ENCODE measurements around the gene MIS12. TPM values are rescaled to one million over a fixed set of nuclear protein-coding genes. Genes with fewer than 3 reads are reported as not detected.

MIS12 gene
- total and polyA plus RNA-seq, 8 donors: 4.9 to 12.0 (median 8.5) TPM

- no peaks in the 10 kb centered on the region for H3K9me3 ChIP-seq
- no peak for FAIRE-seq
- no peak for ATAC-seq
- TF ChIP-seq CTCF (IDR thresholded peaks at IDR 0.05): no peak
- H3K36me3 ChIP-seq: peaks cover 0 to 4% (median 0%) of the 10 kb centered on the region in 3 donors
- H3K4me1 ChIP-seq: peaks cover 0 to 3% (median 2%) of the 10 kb centered on the region in 3 donors
- H3K27me3 ChIP-seq: no peaks in the 10 kb centered on the region
- WGBS, 2 donors: 90 to 99% methylated on average over 2 of the region's 2 CpGs
- no peak for DNase-seq
- no peak overlapping the region for H3K4me3 ChIP-seq
- no peak overlapping the region for H3K27ac ChIP-seq
- intact Hi-C loops (cut with DNase I): no loop called here
Observed at GRCh38 chr17:5492970-5493369, 6.6 kb downstream of the MIS12 start.

- peaks cover 0 to 3% (median 0%) of the 10 kb centered on the region in 4 donors for H3K27me3 ChIP-seq
- no peak for FAIRE-seq
- no peaks in the 10 kb centered on the region for H3K4me1 ChIP-seq
- no peaks in the 10 kb centered on the region for H3K9me3 ChIP-seq
- peak in 1 of 6 donors; percentile 58 for DNase-seq
- 12% methylated on average over 44 of the region's 44 CpGs for WGBS, 2 donors
- H3K4me3 ChIP-seq: peak overlapping the region in 2 of 4 donors; percentile 33 to 56
- TF ChIP-seq CTCF (IDR thresholded peaks at IDR 0.05): no peak
- no peaks in the 10 kb centered on the region for H3K36me3 ChIP-seq
- intact Hi-C loops (cut with DNase I): no loop called here
- H3K27ac ChIP-seq: no peak overlapping the region
- peak in 3 of 4 donors; percentile 23 to 39 (median 35) for ATAC-seq
Observed at GRCh38 chr17:5499476-5500231, 13.3 kb downstream of the MIS12 start.

DNA sequence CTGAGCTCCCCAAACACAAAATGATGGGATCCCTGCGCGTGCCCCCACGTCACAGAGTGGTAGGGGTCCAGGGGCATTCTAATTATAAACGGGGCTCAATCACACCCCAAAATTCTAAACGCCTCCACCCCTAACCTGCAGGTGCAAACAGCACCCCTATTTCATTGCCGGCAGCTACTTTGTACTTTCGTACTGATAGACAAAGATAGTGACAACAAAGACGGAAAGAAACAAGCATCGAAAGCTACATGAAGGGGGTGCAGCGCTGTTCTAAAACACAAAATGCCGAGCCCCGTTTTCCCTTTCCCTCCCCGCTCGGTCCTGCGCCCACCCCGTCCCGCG, 13.9 kb downstream of the MIS12 start:
- Histone ChIP-seq H3K4me1 (no peaks in the 10 kb centered on the region), H3K4me3 (peak overlapping the region in 3 of 4 donors; percentile 12 to 56 (median 33)), H3K27me3 (peaks cover 0 to 3% (median 0%) of the 10 kb centered on the region in 4 donors), H3K9me3 (no peaks in the 10 kb centered on the region), H3K36me3 (no peaks in the 10 kb centered on the region), H3K27ac (no peak overlapping the region)
- TF ChIP-seq CTCF (IDR thresholded peaks at IDR 0.05): no peak
- DNase-seq: no peak
- 2 to 4% methylated on average over 18 of the region's 18 CpGs for WGBS, 2 donors
- no peak for ATAC-seq
- intact Hi-C loops (cut with DNase I): no loop called here
- FAIRE-seq: no peak

- no peak for FAIRE-seq
- Histone ChIP-seq H3K27ac (no peak overlapping the region), H3K36me3 (no peaks in the 10 kb centered on the region), H3K4me3 (peak overlapping the region; percentile 12 to 56 (median 28)), H3K4me1 (no peaks in the 10 kb centered on the region), H3K27me3 (peaks cover 0 to 3% (median 0%) of the 10 kb centered on the region in 4 donors), H3K9me3 (no peaks in the 10 kb centered on the region)
- DNase-seq: peak; percentile 44 to 87 (median 62)
- 2% methylated on average over 40 to 67 of the region's 67 CpGs for WGBS, 2 donors
- TF ChIP-seq CTCF (IDR thresholded peaks at IDR 0.05): no peak
- peak; percentile 70 to 94 (median 92) for ATAC-seq
- intact Hi-C loops (cut with DNase I): no loop called here
Observed at GRCh38 chr17:5500589-5501391, 14.4 kb downstream of the MIS12 start.
